ENCODE results near the gene CORO2B. TPM values are rescaled to one million over a fixed set of nuclear protein-coding genes. Genes with fewer than 3 reads are reported as not detected.

CORO2B gene
- total and polyA plus RNA-seq, 5 experiments from 2014 or later, result 0.44 to 0.73 TPM; not detected in 3

DNA sequence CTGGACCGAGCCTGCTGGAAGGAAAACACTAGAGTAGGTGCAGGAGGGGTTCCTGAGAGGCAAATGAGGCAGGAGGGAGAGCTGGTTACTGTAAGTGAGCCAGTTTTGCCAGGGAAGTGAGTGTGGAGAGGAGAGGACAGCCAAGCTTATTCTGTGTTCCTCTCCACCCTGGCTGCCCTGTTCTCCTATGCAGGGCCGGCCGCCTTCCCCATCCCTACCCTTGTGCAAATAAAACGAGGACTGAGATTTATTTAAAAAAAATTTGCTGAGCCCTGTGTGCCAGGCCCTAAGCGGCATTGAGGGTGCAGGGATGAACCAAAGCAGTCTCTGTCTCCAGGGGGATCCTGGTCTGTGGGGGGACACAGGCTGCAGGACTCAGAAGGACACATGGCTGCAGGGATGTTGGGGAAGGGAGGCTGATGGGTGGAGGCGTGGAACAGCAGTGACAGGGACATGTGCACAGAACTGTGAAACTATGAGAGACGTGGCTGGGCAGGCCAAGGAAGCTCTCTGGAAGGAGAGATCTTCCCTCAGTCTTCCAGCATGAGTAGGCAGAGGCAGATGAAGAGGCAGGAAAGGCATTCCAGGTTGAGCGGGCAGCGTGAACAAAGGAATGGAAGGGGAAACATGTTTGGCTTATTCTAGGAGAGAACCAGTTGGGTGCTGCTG lies 12.1 kb downstream of the CORO2B start:
- Mint-ChIP-seq H3K4me3 (peak overlapping the region in 1 of 10 donors; percentile 39), H3K27me3 (peaks cover 0 to 28% (median 6%) of the 10 kb centered on the region in 5 donors), H3K36me3 (no peaks in the 10 kb centered on the region), H3K4me1 (peaks cover 8 to 25% (median 8%) of the 10 kb centered on the region in 4 donors), H3K9me3 (no peaks in the 10 kb centered on the region), H3K27ac (no peak overlapping the region)
- DNase-seq (peak in 1 of 10 donors; percentile 28), ATAC-seq (no peak)
- POLR2A ChIA-PET, result no interaction called here

DNA sequence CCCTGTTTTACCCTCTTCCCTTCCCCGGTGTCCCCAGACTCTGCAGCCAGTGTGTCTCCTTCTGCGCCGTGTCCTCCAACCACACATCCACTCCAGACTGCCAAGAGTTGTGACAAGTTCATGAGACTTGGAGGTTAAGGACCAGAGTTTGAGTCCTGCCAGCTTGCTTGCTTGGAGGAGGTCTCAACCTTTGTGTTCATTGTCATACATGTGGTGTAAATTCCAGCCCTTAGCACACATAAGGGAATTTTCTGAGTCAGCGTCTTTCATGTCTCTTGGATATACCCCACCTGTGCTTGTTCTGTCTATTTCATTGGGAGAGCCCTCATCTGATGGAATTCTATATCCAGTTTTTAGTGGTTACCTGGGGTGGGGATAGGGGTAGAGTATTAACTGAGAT lies 13.3 kb downstream of the CORO2B start:
- H3K9me3 Mint-ChIP-seq, result no peaks in the 10 kb centered on the region
- DNase-seq, result peak in 1 of 10 donors; percentile 44
- H3K27ac Mint-ChIP-seq, result peak overlapping the region in 1 of 10 donors; percentile 32
- POLR2A ChIA-PET, result no interaction called here
- H3K4me3 Mint-ChIP-seq, result no peak overlapping the region
- no peaks in the 10 kb centered on the region for H3K36me3 Mint-ChIP-seq
- ATAC-seq, result no peak
- H3K27me3 Mint-ChIP-seq, result peaks cover 0 to 31% (median 8%) of the 10 kb centered on the region in 5 donors
- H3K4me1 Mint-ChIP-seq, result peaks cover 8 to 22% (median 8%) of the 10 kb centered on the region in 4 donors

DNA sequence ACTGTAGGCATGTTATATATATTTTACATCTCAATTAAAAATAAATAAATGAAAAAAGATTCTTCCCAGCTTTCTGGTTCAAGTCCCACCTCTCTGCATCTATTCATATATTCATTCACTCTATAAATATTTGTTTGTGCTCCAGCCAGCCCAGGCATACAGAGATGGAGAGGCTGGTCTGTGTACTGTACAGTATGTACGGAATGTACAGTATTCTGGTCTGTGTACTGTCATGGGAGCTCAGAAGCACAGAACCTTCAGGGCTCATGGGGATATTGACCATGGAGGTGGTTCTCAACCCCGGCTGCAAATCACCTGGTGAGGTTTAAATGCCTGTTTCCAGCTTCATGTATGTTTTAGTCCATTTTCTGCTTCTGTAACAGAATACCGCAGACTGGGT lies 13.8 kb downstream of the CORO2B start:
- POLR2A ChIA-PET, result no interaction called here
- peaks cover 8 to 22% (median 8%) of the 10 kb centered on the region in 4 donors for H3K4me1 Mint-ChIP-seq
- H3K27me3 Mint-ChIP-seq, result peaks cover 0 to 31% (median 8%) of the 10 kb centered on the region in 5 donors
- H3K9me3 Mint-ChIP-seq, result no peaks in the 10 kb centered on the region
- H3K36me3 Mint-ChIP-seq, result no peaks in the 10 kb centered on the region
- no peak overlapping the region for H3K27ac Mint-ChIP-seq
- DNase-seq (no peak), ATAC-seq (no peak)
- no peak overlapping the region for H3K4me3 Mint-ChIP-seq

DNA sequence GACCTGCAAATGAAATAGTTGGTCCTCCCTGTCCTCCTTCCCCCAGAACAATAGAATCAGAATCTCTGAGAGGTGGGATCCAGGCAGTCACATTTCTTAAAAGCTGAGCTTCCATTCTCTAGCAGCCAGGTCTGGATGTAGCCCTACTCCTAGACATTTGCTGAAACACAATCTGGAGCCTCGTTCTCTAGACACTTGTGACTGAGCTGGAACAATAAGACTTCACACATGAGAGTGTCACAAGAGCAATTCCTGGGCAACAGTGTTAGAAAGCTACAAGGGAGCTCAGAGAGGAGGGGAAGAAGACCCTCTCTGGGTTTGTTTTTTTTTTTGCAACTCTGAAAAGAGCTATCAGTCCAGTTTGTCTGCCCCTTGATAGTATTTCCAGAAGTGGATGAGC lies 14.5 kb downstream of the CORO2B start:
- Mint-ChIP-seq H3K9me3 (no peaks in the 10 kb centered on the region), H3K27me3 (peaks cover 0 to 31% (median 8%) of the 10 kb centered on the region in 5 donors), H3K36me3 (no peaks in the 10 kb centered on the region), H3K4me3 (no peak overlapping the region), H3K4me1 (peaks cover 0 to 21% (median 1%) of the 10 kb centered on the region in 4 donors), H3K27ac (no peak overlapping the region)
- DNase-seq (no peak), ATAC-seq (no peak)
- POLR2A ChIA-PET, result no interaction called here

DNA sequence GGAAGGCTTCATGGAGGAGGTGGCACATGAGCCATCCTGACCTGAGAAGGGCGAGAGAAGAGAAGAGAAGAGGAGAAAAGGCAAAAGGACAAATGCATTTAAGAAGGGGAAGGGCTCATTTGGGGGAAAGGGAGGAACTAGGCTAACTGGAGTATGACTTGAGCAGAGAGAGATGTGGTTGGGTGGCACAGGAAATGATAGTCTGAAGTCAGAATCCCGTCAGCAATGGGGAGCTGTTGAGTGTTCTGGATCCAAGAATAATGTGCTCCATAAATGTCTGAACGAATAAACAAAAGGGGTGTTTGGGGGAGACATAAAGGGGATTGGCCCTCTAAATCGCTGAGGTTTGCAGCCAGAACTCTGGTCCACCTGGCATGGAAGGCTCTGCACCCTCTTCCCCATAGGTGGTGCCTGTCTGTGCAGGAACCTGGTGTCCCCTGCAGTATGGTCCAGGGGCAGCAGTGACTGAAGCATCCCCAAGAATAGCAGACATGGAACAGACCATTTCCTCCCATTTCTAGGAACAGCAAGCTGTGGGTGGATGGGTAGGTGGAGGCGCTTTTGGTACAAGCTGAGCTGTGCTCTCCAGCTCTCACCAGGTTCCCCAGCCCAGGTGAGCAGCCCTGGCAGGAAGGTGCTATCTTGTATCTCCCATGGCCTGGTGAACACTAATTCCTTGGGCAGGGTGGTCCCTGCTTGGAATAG lies 15.2 kb downstream of the CORO2B start:
- H3K27ac Mint-ChIP-seq, result no peak overlapping the region

DNA sequence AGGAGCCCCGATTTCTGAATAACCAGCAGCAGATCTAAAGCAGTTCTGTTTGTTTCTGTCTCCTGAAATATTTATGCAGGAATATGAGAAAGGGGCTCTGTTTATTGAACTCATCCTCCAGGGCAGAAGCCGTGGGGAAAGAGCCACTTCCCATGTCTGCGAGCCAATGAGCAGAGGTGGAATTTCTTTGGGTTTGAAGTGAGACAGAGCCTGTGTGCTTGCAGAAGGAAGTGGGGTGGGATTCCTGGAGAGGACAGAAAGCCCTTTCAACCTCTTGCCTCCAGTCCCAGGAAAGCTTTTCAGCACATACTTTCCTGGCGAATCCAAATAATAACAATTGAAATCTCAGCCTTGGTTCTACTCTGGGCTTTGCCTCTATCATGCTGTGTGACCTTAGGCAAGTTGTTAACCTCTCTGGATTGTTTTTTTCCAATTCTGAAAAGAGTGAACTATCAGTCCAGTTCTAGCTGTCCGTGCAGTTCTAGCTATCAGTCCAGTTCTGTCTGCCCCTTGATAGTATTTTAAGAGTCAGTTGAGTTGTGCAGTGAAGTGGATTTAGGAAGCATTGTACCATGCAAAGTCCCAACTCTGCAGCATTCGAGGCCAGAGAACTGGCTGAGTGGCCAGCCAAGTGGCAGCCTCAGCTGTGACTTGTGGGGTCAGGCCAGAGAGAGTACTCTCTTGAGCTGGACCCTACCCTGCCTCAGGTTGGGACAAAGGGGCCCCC lies 15.9 kb downstream of the CORO2B start:
- no peaks in the 10 kb centered on the region for H3K36me3 Mint-ChIP-seq
- POLR2A ChIA-PET, result no interaction called here

More for the DNA sequence above, 15.2 kb downstream of the CORO2B start:
- peak in 1 of 10 donors; percentile 24 for DNase-seq
- no peak overlapping the region for H3K4me3 Mint-ChIP-seq
- H3K27me3 Mint-ChIP-seq, result peaks cover 0 to 31% (median 8%) of the 10 kb centered on the region in 5 donors
- ATAC-seq, result no peak
- peaks cover 0 to 19% (median under 1%) of the 10 kb centered on the region in 4 donors for H3K4me1 Mint-ChIP-seq
- H3K36me3 Mint-ChIP-seq, result no peaks in the 10 kb centered on the region
- H3K9me3 Mint-ChIP-seq, result no peaks in the 10 kb centered on the region
- POLR2A ChIA-PET, result no interaction called here

DNA sequence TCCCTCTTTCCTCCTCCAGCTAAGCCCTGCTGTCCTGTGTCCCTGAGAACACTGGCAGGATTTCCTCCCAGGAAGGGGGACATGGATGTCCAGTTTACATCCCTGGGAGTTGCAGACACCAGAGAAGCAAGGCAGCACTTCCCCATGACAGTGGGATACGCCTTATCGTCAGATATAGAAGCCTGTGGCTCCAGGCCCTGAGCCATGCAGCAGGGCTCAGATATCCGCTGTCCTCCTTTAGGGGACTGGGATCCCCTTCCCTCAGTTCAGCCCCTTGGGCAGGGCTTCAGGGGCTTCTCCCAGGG lies 16.4 kb downstream of the CORO2B start:
- H3K9me3 Mint-ChIP-seq, result no peaks in the 10 kb centered on the region

More for the DNA sequence above, 15.9 kb downstream of the CORO2B start:
- H3K27me3 Mint-ChIP-seq, result peaks cover 0 to 31% (median 10%) of the 10 kb centered on the region in 5 donors
- DNase-seq (no peak), ATAC-seq (no peak)
- H3K4me1 Mint-ChIP-seq, result peaks cover 0 to 19% (median under 1%) of the 10 kb centered on the region in 4 donors
- no peak overlapping the region for H3K4me3 Mint-ChIP-seq
- H3K9me3 Mint-ChIP-seq, result no peaks in the 10 kb centered on the region
- no peak overlapping the region for H3K27ac Mint-ChIP-seq

DNA sequence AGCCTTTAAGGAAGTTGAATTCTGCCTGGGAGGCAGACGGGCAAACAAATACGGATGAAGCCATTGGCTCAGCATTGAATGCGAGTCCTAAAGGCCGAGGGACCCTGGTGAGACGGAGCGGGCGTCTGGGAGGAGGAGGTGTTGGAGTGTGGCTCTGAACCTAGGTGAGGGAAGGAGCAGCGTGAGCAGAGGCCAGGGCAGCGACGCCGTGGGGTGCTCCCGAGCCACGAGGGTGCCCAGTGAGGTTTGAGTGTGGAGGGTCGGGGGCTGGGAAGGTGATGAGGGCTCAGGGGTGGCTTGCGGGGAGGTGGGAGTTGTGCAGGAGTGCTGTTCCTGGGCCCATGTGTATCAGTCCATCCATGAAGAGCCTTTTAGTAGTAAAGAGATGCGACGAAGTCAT lies 17.0 kb downstream of the CORO2B start:
- POLR2A ChIA-PET, result no interaction called here
- H3K4me1 Mint-ChIP-seq, result peaks cover 0 to 19% (median under 1%) of the 10 kb centered on the region in 4 donors
- ATAC-seq, result no peak

More for the DNA sequence above, 16.4 kb downstream of the CORO2B start:
- Mint-ChIP-seq H3K27me3 (peaks cover 0 to 31% (median 10%) of the 10 kb centered on the region in 5 donors), H3K27ac (peak overlapping the region in 1 of 10 donors; percentile 69), H3K36me3 (no peaks in the 10 kb centered on the region), H3K4me1 (peaks cover 0 to 19% (median under 1%) of the 10 kb centered on the region in 4 donors), H3K4me3 (no peak overlapping the region)
- POLR2A ChIA-PET, result no interaction called here
- ATAC-seq (no peak), DNase-seq (peak in 1 of 10 donors; percentile 45)

DNA sequence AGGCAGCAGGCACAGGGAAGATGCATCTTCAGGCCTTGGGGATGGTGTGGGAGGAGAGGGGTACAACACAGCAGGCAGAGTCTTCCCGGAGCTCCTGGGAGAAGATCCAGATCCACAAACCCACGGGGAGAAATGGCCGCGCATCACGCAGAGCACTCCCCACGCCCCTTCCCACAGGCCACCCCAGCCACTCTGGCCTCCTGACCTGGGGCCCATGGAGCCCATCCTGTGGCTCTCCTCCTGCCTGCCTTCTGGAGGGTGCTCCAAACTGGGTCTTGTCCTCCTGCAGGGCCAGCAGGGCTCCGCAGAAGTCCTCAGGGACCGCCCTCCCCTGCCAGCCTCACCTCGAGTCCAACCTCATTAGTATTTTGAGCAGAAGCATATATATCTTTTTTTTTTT lies 17.9 kb downstream of the CORO2B start:
- Mint-ChIP-seq H3K36me3 (no peaks in the 10 kb centered on the region), H3K27me3 (peaks cover 0 to 31% (median 10%) of the 10 kb centered on the region in 5 donors), H3K4me1 (peaks cover 0 to 19% (median under 1%) of the 10 kb centered on the region in 4 donors), H3K9me3 (no peaks in the 10 kb centered on the region), H3K4me3 (no peak overlapping the region), H3K27ac (no peak overlapping the region)
- DNase-seq, result peak in 1 of 10 donors; percentile 48
- POLR2A ChIA-PET, result no interaction called here
- no peak for ATAC-seq

More for the DNA sequence above, 17.0 kb downstream of the CORO2B start:
- no peaks in the 10 kb centered on the region for H3K9me3 Mint-ChIP-seq
- peak overlapping the region in 1 of 10 donors; percentile 69 for H3K27ac Mint-ChIP-seq
- no peak overlapping the region for H3K4me3 Mint-ChIP-seq
- peaks cover 0 to 31% (median 10%) of the 10 kb centered on the region in 5 donors for H3K27me3 Mint-ChIP-seq
- peak in 1 of 10 donors; percentile 18 for DNase-seq
- no peaks in the 10 kb centered on the region for H3K36me3 Mint-ChIP-seq

DNA sequence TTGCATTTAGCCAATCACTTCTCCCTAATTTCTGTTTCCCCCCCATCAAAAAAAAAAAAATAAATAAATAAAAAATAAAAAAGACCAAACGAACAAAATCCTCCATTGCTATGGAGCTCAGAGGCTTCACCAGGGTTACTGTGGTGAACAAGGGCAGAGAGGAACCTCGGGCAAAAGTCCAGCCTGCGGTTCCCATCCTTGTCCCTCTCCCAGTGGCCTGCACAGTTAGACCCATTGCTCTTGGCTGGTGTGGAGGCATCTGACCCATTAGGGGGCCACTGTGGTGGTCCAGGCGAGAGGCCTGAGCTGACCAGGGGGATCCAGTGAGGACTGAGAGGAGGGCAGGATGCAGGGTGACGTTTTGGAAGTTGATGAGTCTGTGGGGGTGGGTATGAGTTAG lies 18.8 kb downstream of the CORO2B start:
- ATAC-seq, result no peak
- POLR2A ChIA-PET, result no interaction called here
- no peak overlapping the region for H3K4me3 Mint-ChIP-seq
- DNase-seq, result peak in 1 of 10 donors; percentile 26
- peaks cover 0 to 19% (median under 1%) of the 10 kb centered on the region in 4 donors for H3K4me1 Mint-ChIP-seq
- H3K27me3 Mint-ChIP-seq, result peaks cover 0 to 24% (median 10%) of the 10 kb centered on the region in 5 donors
- H3K36me3 Mint-ChIP-seq, result no peaks in the 10 kb centered on the region
- no peak overlapping the region for H3K27ac Mint-ChIP-seq
- no peaks in the 10 kb centered on the region for H3K9me3 Mint-ChIP-seq

DNA sequence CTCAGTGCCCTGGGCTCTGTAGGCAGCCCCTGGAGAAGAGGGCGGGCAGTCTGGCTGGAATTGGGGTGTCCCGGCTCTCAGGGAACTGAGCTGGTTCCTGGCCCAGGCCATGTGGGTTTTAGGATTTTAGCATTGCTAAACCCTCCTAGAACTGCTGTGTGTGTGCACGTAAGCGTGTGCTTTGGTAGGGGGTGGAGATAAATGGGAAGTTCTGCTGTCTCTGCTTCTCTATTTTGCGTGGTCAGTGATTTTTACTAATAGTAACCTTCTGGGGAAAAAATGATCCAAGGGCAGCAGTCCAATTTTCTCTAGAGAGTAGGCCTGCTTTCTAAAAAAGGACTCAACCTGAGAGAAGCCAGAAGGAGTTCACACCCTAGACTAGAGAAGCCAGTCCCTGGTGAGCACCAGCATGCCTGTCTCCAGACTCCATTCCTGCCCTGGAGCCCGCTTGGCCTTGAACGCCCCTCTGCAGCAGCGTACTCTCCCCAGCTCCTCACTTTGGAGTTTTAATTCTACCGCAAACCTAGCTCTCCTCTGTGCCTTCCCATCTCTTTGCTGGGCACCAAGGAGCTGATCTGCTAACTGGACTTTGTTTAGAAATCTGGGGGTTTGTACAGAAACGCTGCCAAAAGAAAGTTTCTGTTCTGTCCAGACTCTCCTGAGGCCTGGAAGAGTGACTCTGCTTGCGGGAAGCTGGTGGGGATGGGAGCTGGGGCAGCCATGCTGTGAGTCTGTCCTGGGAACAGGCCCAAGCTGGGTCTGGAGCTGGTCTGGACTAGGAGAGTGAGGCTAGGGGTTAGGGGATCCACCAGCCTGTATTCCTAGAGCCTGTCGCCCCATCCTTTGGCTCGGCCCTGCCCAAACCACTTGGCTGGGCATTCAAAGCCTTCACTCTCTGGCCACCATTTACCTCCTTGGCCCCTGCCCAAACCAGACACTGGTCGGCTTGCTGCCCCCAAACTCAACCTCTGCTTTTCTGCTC lies 19.7 kb downstream of the CORO2B start:
- no peaks in the 10 kb centered on the region for H3K36me3 Mint-ChIP-seq
- H3K27me3 Mint-ChIP-seq, result peaks cover 0 to 20% (median 13%) of the 10 kb centered on the region in 5 donors
- DNase-seq (peak in 1 of 10 donors; percentile 51), ATAC-seq (no peak)
- H3K4me1 Mint-ChIP-seq, result peaks cover 0 to 16% (median under 1%) of the 10 kb centered on the region in 4 donors
- POLR2A ChIA-PET, result no interaction called here
- no peak overlapping the region for H3K4me3 Mint-ChIP-seq
- H3K9me3 Mint-ChIP-seq, result no peaks in the 10 kb centered on the region
- H3K27ac Mint-ChIP-seq, result no peak overlapping the region

DNA sequence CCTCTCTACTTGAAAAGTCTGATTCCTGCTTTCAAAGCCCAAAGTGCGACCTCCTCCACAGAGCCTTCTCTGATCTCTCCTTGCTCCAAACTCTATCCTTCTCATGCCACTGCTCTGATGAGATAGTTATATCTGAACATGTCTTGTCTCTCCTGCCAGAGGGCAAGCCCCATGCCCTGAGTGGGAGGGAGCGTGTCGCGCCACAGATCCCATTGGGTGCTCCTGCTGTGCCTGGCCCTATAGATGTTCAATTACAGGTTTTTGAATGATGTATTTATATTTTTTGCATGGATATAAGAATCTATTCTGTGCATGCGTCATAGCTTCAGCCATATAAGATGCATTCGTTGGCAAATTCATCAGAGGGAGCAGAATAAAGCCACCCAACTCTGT lies 20.4 kb downstream of the CORO2B start:
- H3K36me3 Mint-ChIP-seq, result no peaks in the 10 kb centered on the region
- no peak overlapping the region for H3K4me3 Mint-ChIP-seq
- DNase-seq, result peak in 1 of 10 donors; percentile 10
- H3K9me3 Mint-ChIP-seq, result no peaks in the 10 kb centered on the region
- peaks cover 0 to 13% (median 11%) of the 10 kb centered on the region in 5 donors for H3K27me3 Mint-ChIP-seq
- H3K27ac Mint-ChIP-seq, result no peak overlapping the region
- H3K4me1 Mint-ChIP-seq, result peaks cover 0 to 9% (median 0%) of the 10 kb centered on the region in 4 donors
- POLR2A ChIA-PET, result no interaction called here
- ATAC-seq, result no peak
